Eye (tissue), 1 donor: ENCODE data around the gene RNF183.
"Not testable (repeated sequence)": the region's sequence is repeated elsewhere in the genome, so short reads cannot be mapped to it uniquely, and the experiment has no call there.

Experiments
- DNase-seq: peaks from one replicate; pipeline ENCODE4 v3.0.0-alpha.2; 2015

The RNF183 gene

DNA sequence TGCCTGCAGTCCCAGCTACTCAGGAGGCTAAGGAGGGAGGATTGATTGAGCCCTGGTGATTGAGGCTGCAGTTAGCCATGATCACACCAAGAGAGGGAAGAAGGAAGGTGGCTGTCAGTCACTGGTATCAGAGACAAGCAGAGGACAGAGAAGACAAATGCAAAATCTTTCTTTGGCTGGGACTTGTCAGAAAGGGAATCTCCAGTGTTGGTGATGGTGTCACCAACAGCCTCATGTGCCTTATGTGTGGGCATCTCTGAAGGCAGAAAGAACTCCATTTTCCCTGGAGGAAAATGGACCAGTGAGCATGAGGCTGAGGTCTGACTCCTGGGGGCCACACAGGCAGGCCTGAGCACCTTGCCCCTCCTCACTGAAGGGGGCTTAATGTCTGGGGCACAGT, 12.1 kb upstream of the RNF183 start:
- no peak for DNase-seq

- peak; percentile 33 for DNase-seq
Measured at GRCh38 chr9:113313261-113313660, 10.1 kb upstream of the RNF183 start.

DNA sequence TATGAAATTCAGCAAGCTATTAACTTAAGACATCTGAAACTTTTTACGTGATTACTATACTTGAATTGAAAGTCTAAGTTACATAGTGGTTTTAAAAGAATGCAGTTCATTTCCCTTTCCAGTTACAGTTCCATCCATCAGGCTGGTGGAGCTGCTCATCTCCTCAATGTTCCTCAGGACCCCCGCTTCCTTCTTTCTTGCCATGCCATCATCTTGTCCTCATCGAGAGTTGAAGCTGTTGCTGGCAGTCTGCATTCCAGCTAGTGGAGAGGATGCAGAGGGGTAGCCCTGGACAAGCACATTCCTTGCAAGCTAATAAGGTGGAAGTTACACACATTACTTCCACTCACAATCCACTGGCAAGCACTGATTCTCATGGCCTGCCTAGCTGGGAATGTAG, 8.8 kb upstream of the RNF183 start:
- DNase-seq: no peak

- DNase-seq: no peak
Measured at GRCh38 chr9:113310538-113310937, 7.4 kb upstream of the RNF183 start.

GRCh38 chr9:113309204-113309813, 6.1 kb upstream of the RNF183 start:
- peak; percentile 56 for DNase-seq

DNA sequence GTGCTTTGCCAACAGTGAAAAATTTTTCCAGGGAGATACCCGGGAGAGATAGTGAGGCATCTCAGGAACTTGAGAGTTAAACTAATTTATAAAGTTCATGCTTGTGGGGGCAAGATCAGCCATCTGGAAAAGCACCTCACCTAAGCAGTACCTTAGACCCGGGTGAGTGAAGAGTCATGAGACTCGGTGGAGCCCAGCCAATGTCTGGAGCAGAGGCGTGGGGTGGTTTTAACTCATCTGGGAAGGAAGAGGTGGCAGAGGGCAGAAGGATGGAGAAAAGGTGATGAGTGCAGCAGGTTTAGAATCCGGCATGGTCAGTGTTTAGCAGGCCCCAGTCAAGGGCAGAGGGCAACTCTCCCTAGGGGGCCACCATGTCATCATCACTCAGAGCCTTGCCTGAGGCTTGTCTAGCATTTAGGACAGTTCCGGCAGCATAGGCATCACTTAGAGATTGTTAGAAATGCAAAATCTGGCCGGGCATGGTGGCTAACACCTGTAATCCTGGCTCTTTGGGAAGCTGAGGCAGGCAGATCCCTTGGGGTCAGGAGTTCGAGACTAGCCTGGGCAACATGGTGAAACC, 4.3 kb upstream of the RNF183 start:
- DNase-seq: no peak

DNA sequence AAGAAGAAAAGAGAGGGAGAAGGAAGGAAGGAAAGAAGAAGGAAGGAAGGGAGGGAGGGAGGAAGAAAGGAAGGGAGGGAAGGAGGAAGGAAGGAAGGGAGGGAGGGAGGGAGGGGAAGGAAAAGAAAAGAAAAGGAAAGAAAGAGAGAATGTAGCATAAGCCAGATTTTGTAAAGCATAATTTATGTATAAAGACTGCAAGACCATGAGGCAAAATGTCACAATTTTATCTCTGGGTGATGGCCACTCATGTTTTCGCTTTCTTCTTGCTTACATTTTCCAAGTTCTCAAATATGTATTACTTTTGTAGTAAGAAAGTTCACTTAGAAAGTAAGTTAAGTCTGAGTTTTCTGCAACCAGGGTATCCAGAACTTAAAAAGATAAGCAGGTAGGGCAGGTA, 3.4 kb upstream of the RNF183 start:
- no peak for DNase-seq

DNA sequence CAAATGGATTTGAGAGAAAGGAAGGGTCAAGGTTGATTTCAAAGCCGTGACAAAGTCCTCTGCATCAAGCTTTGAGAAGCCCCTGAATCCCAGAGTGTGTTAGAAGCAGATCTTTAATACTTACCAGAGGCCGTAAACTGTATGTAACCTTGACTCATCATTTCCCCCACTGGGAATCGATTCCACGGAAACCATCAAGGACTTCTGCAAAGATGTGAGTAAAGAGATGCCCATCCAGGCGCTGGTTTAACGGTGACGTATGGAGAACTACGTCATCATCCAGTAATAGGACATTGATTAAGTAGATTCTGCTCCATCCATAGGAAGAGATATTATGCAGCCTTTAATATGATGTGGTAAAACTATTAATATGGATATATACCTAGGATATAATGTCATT, 1.6 kb downstream of the RNF183 start:
- DNase-seq: no peak

DNA sequence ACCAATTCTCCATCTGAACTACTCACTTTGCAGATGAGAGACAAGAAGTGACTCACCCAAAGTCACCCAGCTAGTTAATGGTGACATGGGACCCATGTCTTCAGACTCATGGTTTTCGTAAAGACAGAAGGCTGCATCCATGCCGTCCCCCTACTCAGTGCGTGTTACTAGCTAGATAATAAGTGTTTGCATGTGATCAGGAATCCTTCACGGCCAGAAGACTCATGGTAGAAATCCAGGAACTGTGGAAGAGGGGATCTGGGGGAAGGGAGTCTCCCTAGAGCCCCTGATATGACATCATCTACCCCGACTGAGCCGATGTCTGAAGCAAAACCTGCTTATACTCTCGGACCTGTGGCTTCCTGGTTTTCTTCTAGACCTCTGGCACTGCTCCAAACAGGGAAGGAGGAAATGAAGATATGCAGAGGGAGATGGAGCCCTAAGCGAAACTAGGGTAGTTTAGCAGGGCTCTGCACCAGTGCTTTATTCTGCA, 3.3 kb downstream of the RNF183 start:
- peak; percentile 3 for DNase-seq

- no peak for DNase-seq
Measured at GRCh38 chr9:113298924-113299770, 4.0 kb downstream of the RNF183 start.

GRCh38 chr9:113298311-113298710, 4.9 kb downstream of the RNF183 start:
- DNase-seq: no peak

DNA sequence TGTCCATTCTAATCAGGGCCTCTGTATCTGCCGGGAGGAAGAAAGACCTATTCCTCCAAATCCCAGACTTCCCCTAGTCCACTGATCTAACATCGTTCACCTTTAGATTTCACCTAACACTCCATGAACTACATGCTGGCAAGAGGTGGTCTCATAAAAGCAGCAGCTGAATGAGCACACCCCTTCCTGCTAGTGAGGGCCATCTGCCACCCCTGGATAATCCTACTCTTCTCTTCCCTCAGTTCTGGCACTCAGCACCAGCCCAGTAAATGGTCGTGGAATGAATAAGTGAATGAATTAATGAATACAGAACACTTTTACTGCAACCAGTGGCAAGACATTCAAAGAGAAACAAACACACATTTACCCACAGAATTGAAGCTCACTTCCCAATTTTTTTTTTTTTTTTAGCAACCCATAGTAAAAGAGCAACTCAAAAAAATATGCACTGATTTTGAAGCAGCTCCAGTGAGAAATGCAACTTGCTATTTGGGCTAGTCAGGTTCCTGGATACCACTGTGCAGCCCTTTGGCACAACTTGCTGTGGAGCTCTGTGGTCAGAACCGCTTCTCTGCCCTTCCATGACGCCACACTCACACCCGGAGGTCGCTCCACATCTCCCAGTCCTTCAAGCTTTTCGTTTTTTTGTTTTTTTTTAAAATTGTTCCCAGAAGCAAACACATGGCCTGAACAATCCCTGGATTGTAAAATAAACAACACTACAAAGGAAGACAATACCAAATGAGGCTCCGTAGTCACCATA, 6.2 kb downstream of the RNF183 start:
- DNase-seq: no peak

DNA sequence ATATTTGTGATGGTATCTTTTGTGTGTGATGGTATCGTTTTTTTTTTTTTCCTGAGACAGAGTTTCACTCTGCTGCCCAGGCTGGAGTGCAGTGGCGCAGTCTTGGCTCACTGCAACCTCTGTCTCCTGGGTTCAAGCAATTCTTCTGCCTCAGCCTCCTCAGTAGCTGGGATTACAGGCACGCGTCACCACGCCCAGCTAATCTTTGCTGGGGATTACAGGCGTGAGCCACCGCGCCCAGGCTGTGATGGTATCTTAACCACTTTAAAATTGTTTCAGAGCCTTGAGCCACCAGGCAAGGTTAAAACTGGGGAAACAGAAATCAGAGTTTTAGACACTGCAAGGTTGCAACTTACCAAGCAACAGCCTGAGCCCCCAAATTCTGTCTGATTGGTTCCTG, 6.9 kb downstream of the RNF183 start:
- not testable (repeated sequence) for DNase-seq

DNA sequence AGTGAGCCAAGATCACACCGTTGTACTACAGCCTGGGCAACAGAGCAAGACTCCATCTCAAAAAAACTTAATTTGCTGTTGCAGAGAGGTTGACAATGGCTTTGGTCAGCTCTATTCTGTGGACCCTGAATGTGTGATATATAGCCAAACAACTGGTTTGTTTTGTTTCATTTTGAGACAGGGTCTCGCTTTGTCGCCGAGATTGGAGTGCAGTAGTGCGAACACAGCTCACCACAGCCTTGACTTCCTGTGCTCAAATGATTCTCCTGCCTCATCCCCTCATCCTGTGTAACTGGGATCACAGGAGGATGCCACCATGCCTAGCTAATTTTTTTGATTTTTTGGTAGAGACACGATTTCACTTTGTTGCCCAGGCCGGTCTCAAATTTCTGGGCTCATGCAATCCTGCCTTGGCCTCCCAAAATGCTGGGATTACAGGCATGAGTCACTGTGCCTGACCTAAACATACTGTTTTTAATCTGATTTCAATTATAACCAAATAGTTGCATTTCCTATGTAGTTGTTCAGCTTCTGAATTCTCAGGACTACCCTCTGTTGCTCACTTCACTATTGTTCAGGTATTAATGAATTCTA, 9.8 kb downstream of the RNF183 start:
- no peak for DNase-seq

- DNase-seq: no peak
Measured at GRCh38 chr9:113290052-113290607, 13.0 kb downstream of the RNF183 start.

- no peak for DNase-seq
Measured at GRCh38 chr9:113289091-113289490, 14.1 kb downstream of the RNF183 start.

GRCh38 chr9:113281356-113281755, 21.8 kb downstream of the RNF183 start:
- no peak for DNase-seq

GRCh38 chr9:113278840-113279239, 24.3 kb downstream of the RNF183 start:
- DNase-seq: no peak

DNA sequence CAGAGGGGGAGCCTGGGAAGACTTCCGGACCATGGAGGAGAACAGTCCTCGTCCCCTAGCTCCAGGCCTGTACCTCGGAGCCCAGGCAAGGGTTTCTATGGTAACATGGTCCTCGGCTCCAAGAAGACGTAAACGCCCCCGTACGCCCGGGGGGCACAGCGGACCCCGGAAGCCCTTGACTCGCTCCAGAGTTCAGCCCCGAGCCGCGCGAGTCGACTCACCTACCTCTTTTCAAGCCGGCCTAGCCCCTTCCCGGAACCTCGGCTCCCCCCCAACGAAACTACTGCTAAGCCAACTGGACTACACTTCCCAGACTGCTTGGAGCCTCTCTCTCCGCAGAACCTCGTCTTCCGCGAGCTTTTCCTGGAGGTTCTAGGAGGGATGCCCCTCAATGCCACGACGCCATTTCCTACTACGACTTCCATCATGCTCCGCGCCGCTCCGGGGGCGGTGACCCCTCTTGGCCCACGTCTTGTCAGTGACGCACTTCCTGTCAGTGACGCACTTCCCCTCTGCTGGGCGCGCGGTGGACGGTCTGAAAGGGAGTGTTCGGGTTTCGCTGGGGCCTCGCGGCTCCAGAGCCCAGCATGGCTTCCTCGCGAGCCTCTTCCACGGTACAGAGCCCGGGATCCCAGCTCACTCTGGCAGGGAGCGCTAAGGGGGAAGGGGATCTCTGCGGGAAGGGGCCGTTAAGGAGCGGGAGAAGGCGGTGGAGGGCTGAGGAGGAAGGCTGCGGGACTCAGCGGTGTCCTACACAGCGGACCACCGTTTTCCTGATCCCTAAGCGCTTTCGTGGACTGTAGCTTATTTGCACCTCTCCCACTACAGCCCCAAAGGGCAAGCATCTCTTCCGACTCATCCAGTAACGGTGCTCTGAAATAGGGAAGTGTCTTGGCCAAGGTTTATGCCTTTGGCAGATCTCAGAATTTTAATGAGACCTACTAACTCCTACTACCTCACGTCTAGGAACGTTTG, 27.7 kb downstream of the RNF183 start, which contains the start of the genes CDC26 and PRPF4:
TSS of gene CDC26 (minus strand) at position 416 of the 975 bp plus-strand sequence. CDS start 3,065 bp downstream, outside the sequence.
TSS of gene PRPF4 (plus strand) at position 502 of the 975 bp plus-strand sequence. CDS start at position 588, 86 bp downstream.
- DNase-seq: peak; percentile 99

DNA sequence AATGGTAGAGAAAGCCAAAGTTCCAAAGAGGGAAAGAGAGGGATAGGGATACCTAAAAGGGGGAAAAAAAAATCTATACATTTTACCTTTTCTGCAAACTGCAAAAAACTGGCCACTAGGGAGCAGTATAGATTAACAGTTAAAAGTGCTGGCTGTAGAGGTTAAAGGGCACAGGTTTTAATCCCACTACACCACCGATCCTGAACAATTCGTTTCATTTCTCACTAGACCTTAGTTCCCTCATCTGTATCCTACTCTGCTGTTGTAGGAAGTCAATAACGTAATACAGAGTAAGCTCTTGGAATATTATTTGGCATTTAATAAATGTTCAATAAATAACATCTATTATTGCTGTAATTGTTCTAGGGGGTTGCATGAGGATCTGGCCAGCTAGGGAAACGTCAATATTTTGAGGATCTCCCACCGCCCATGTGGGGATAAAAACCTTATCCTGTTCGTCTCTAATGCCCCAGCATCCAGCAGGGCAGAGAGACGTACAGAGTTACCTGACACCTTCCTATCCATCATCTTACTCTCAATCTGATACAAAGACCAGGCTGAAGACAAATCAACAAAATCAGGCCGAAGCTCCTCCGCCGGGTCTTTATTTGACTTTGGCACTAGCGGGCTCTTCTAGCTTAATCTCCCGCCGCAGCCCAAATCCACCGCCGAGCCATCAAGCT, 28.6 kb downstream of the RNF183 start:
- peak; percentile 91 for DNase-seq
